IMR-90 (cell line): ENCODE data around the gene PHGDH. TPM values are rescaled to one million over a fixed set of nuclear protein-coding genes. Genes with fewer than 3 reads are reported as not detected.

Experiments used
- ATAC-seq: fragments of 200-7000 bp; cut with Tn5 transposase; 2 replicates; pipeline ENCODE4 v1.9.1; 2020; ENCODE audit warnings: low read depth, mild to moderate bottlenecking, moderate library complexity
- BruUV-seq: library from RNA; stranded (reverse); fragments of 400-500 nt; replicated peaks from 2 replicates; lab custom pipeline; 2021; lab: Mats Ljungman, UMichigan
- CTCF ChIA-PET: fragments of 300-600 bp; formaldehyde crosslinking; extraction: SDS; loops from one replicate; lab custom pipeline; 2021; ENCODE audit warnings: antibody characterized with exemption; lab: Yijun Ruan, JAX
- POLR2A ChIA-PET: fragments of 300-600 bp; sonication (Branson Sonifier 250); formaldehyde crosslinking; loops from one replicate; lab custom pipeline; 2022; ENCODE audit warnings: antibody characterized with exemption; ENCODE audit not compliant: unreplicated experiment; lab: Charles Lee
- DNase-seq: peaks from one replicate; pipeline ENCODE4 v3.0.0; 2013
- H2AFZ ChIP-seq: replicated peaks from 2 replicates; pipeline ENCODE3; 2013; ENCODE audit warnings: low read length, mild to moderate bottlenecking; ENCODE audit not compliant: poor library complexity
- H2AK5ac ChIP-seq: 2 replicates; pipeline ENCODE4 v1.6.1; 2013; ENCODE audit warnings: low read depth, low read length, inconsistent platforms
- H2AK9ac ChIP-seq: replicated peaks from 2 replicates; pipeline ENCODE3; 2013; ENCODE audit warnings: mild to moderate bottlenecking, low read depth, low read length, moderate library complexity; ENCODE audit not compliant: poor library complexity
- H2BK120ac ChIP-seq: 2 replicates; pipeline ENCODE4 v1.6.1; 2013; ENCODE audit warnings: low read depth, low read length, inconsistent platforms
- H2BK15ac ChIP-seq: 3 replicates; pipeline ENCODE4 v1.6.1; 2013; ENCODE audit warnings: low read depth, low read length, inconsistent platforms
- H2BK20ac ChIP-seq: 2 replicates; pipeline ENCODE4 v1.6.1; 2013; ENCODE audit warnings: low read depth, mild to moderate bottlenecking, inconsistent platforms, low read length, moderate library complexity
- H2BK5ac ChIP-seq: 2 replicates; pipeline ENCODE4 v1.6.1; 2013; ENCODE audit warnings: mild to moderate bottlenecking, low read depth, low read length, inconsistent platforms; ENCODE audit not compliant: poor library complexity, severe bottlenecking
- H3K14ac ChIP-seq: replicated peaks from 2 replicates; pipeline ENCODE4 v1.6.1; 2013; ENCODE audit warnings: low read depth, low read length, inconsistent platforms
- H3K18ac ChIP-seq: 2 replicates; pipeline ENCODE4 v1.6.1; 2013; ENCODE audit warnings: low read depth, low read length, control low read depth
- H3K23ac ChIP-seq: 2 replicates; pipeline ENCODE4 v1.6.1; 2013; ENCODE audit warnings: low read depth, low read length, inconsistent platforms
- H3K27ac ChIP-seq: 2 replicates; pipeline ENCODE4 v1.5.1; 2013; ENCODE audit warnings: mild to moderate bottlenecking, control low read depth, low read length; ENCODE audit not compliant: insufficient read depth
- H3K27me3 ChIP-seq: 2 replicates; pipeline ENCODE4 v1.6.1; 2013; ENCODE audit warnings: low read length; ENCODE audit not compliant: control insufficient read depth, insufficient read depth
- H3K36me3 ChIP-seq: 2 replicates; pipeline ENCODE4 v1.6.1; 2013; ENCODE audit warnings: low read length, mixed read lengths; ENCODE audit not compliant: control insufficient read depth, insufficient read depth
- H3K4ac ChIP-seq: 2 replicates; pipeline ENCODE4 v1.6.1; 2013; ENCODE audit warnings: low read depth, low read length, inconsistent platforms
- H3K4me1 ChIP-seq: 2 replicates; pipeline ENCODE4 v1.6.1; 2013; ENCODE audit warnings: low read length, mixed read lengths; ENCODE audit not compliant: control insufficient read depth, insufficient read depth
- H3K4me2 ChIP-seq: 2 replicates; pipeline ENCODE4 v1.6.1; 2013; ENCODE audit warnings: low read depth, mild to moderate bottlenecking, control low read depth, low read length, moderate library complexity
- H3K4me3 ChIP-seq: 2 replicates; pipeline ENCODE4 v1.5.1; 2013; ENCODE audit warnings: low read depth, mild to moderate bottlenecking, control low read depth, low read length, moderate library complexity; ENCODE audit not compliant: insufficient read depth
- H3K56ac ChIP-seq: 2 replicates; pipeline ENCODE4 v1.6.1; 2013; ENCODE audit warnings: low read length, inconsistent platforms; ENCODE audit not compliant: insufficient read depth; ENCODE audit errors: extremely low read depth
- H3K79me1 ChIP-seq, 2 experiments: 2 replicates each; pipeline ENCODE4 v1.6.1; 2013; ENCODE audit warnings: low read length in 2 of 2, inconsistent platforms in 1 of 2, low read depth in 1 of 2
- H3K9ac ChIP-seq: 2 replicates; pipeline ENCODE4 v1.6.1; 2013; ENCODE audit warnings: low read depth, low read length, control low read depth
- H3K9me1 ChIP-seq: 2 replicates; pipeline ENCODE4 v1.6.1; 2013; ENCODE audit warnings: low read length, inconsistent platforms; ENCODE audit not compliant: insufficient read depth
- H3K9me3 ChIP-seq: 2 replicates; pipeline ENCODE4 v1.6.1; 2013; ENCODE audit warnings: low read length; ENCODE audit not compliant: control insufficient read depth, insufficient read depth
- H4K20me1 ChIP-seq: 2 replicates; pipeline ENCODE4 v1.6.1; 2013; ENCODE audit warnings: low read length, inconsistent platforms; ENCODE audit not compliant: insufficient read depth
- H4K5ac ChIP-seq: 2 replicates; pipeline ENCODE4 v1.6.1; 2013; ENCODE audit warnings: mild to moderate bottlenecking, low read depth, low read length, control low read depth
- H4K8ac ChIP-seq, 2 experiments: 2 replicates each; pipeline ENCODE4 v1.6.1; 2013; ENCODE audit warnings: low read depth in 2 of 2, low read length in 2 of 2, control low read depth in 1 of 2, inconsistent platforms in 1 of 2
- H4K91ac ChIP-seq: 2 replicates; pipeline ENCODE4 v1.6.1; 2013; ENCODE audit warnings: low read depth, low read length, inconsistent platforms; ENCODE audit not compliant: insufficient read depth
- RCOR1 ChIP-seq: IDR thresholded peaks from 2 replicates; pipeline ENCODE4 v1.6.1; 2012; ENCODE audit warnings: mild to moderate bottlenecking, low read length, improper control_type of control experiment; ENCODE audit not compliant: insufficient replicate concordance
- WGBS, 2 experiments: methylation state at CpG; one replicate each; pipeline versions ENCODE4 v1.1.5 to v1.1.7; 2013; ENCODE audit warnings: missing lambda C conversion rate in 2 of 2; ENCODE audit not compliant: insufficient read length in 1 of 2; ENCODE audit errors: extremely low coverage in 2 of 2; 5-methylcytosine and 5-hydroxymethylcytosine counted together
- dilution Hi-C: fragments of 300-500 bp; cut with HindIII; formaldehyde crosslinking; loops from one replicate; pipeline ENCODE4 v1.14.3; 2018; ENCODE audit warnings: low sequenced_read_pairs; ENCODE audit not compliant: unreplicated experiment
- in situ Hi-C: fragments of 300-500 bp; cut with MboI; formaldehyde crosslinking; loops from 3 replicates; pipeline ENCODE4 v1.14.3; 2019; ENCODE audit warnings: low sequenced_read_pairs, inconsistent platforms, mixed read lengths
- intact Hi-C: fragments of 100-400 bp; cut with micrococcal nuclease; formaldehyde crosslinking; loops from 2 replicates; pipeline ENCODE4 v1.10.0; 2022
- polyA plus RNA-seq, 3 experiments: library from polyadenylated mRNA; depleted of rRNA; stranded (reverse); fragments of >200 nt; gene quantifications; 2 replicates each; pipeline ENCODE4 v1.2.3, GENCODE V29; 2012; ENCODE audit warnings: low replicate concordance in 1 of 3
- total RNA-seq: library from RNA; depleted of rRNA; stranded (reverse); fragments of >200 nt; gene quantifications from 2 replicates; pipeline ENCODE4 v1.2.3, GENCODE V29; 2012

The PHGDH gene
- total and polyA plus RNA-seq, 2 of the 4 experiments (the other 2 are of a cell fraction), result 87.9 to 331 TPM

GRCh38 chr1:119720866-119721440 is 9.2 kb downstream of the PHGDH start:
- BruUV-seq, result no TSS peak
- H2BK5ac ChIP-seq, result no peak overlapping the region
- in situ Hi-C loops (loop anchor here (5.0 kb wide), 1 partner anchor 51 kb away; no protein-coding TSS in a partner anchor), dilution Hi-C loops (no loop called here), intact Hi-C loops (no loop called here)
- H2BK120ac ChIP-seq, result no peak overlapping the region
- no peak overlapping the region for H4K8ac ChIP-seq
- H2BK15ac ChIP-seq, result no peak overlapping the region
- H3K4me2 ChIP-seq, result no peak overlapping the region
- H4K20me1 ChIP-seq, result peaks cover 64% of the 10 kb centered on the region
- no peak overlapping the region for H3K56ac ChIP-seq
- no peak overlapping the region for H2BK20ac ChIP-seq
- no peaks in the 10 kb centered on the region; the same call in 1 of the 2 replicates for H3K4me1 ChIP-seq
- H3K18ac ChIP-seq, result no peak overlapping the region
- H2AFZ ChIP-seq, result no peak overlapping the region
- H3K9ac ChIP-seq, result no peak overlapping the region
- 94% methylated on average over 6 of the region's 11 CpGs; no CpG with 5 or more reads in 1 of the 2 experiments for WGBS, 2 experiments
- DNase-seq, result no peak
- TF ChIP-seq RCOR1, result no peak
- no peak for ATAC-seq
- POLR2A ChIA-PET, result interaction anchor here (0.6 kb wide), 1 partner anchor 129 kb away, joined by 4 read pairs; no protein-coding TSS in a partner anchor
- H3K27me3 ChIP-seq, result no peaks in the 10 kb centered on the region
- H3K36me3 ChIP-seq, result peaks cover 52% of the 10 kb centered on the region
- H3K4ac ChIP-seq, result no peak overlapping the region
- CTCF ChIA-PET, result interaction anchor here (1.4 kb wide), 1 partner anchor 13 kb away, joined by 3 read pairs; no protein-coding TSS in a partner anchor
- H3K23ac ChIP-seq, result no peak overlapping the region
- peaks cover 35 to 68% of the 10 kb centered on the region in 2 experiments for H3K79me1 ChIP-seq
- no peaks in the 10 kb centered on the region for H3K9me3 ChIP-seq
- H4K5ac ChIP-seq, result no peak overlapping the region
- no peak overlapping the region for H2AK5ac ChIP-seq
- H3K27ac ChIP-seq, result no peak overlapping the region
- no peak overlapping the region for H3K14ac ChIP-seq
- no peak overlapping the region for H4K91ac ChIP-seq
- H3K9me1 ChIP-seq, result peaks cover 26% of the 10 kb centered on the region
- H3K4me3 ChIP-seq, result no peak overlapping the region
- no peak overlapping the region for H2AK9ac ChIP-seq
